Measurements from ENCODE around the gene C2orf49. TPM values are rescaled to one million over a fixed set of nuclear protein-coding genes. Genes with fewer than 3 reads are reported as not detected.

Gene C2orf49
- total and polyA plus RNA-seq, 2 donors (not counting 3 experiments of a cell fraction or from before 2014, with no cell fraction given): 4.6 to 15.0 TPM

DNA sequence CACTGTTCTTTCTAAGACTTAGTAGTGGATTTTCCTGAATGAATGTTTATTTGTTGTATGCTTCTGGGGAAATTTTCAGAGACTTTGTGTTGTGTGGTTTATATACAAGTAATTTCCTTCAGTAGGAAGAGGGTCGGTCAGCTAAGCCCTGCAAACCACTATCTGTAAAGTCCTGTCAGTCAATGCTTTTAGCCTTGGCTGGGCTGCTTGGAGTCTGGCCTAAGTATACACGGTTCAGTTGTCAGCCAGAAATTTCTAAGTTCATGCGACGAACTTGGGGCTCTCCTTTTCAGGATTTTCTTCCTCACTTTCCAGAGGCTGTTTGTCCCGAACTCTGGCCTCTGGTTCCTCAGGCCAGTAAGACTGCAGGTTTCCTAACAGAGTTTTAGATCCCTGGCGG lies 21.3 kb downstream of the C2orf49 start:
- Histone ChIP-seq H3K36me3 (ENCODE audit: control insufficient read depth in 2 of 2, extremely low read depth in 1 of 2, insufficient read depth in 2 of 2, low read length in 2 of 2) (peaks cover 28 to 40% of the 10 kb centered on the region in 2 experiments), H3K4me3 (replicated peaks in 1 of 3; ENCODE audit: insufficient read depth in 1 of 3, low read depth in 1 of 3, low read length in 3 of 3) (no peak overlapping the region), H3K9ac (replicated peaks; ENCODE audit: extremely low read depth, insufficient read depth, low read length) (no peak overlapping the region), H2AFZ (ENCODE audit: low read depth, low read length) (no peak overlapping the region), H3K4me2 (ENCODE audit: insufficient read depth, low read length) (no peak overlapping the region), H4K20me1 (replicated peaks; ENCODE audit: control insufficient read depth, extremely low read depth, insufficient read depth, low read length) (peaks cover 3% of the 10 kb centered on the region), H3K9me1 (replicated peaks; ENCODE audit: control insufficient read depth, extremely low read depth, insufficient read depth, low read length) (no peaks in the 10 kb centered on the region), H3K9me3 (replicated peaks; ENCODE audit: control insufficient read depth, insufficient read depth, low read length) (no peaks in the 10 kb centered on the region), H3K27ac (ENCODE audit: insufficient read depth, low read depth, low read length) (no peak overlapping the region), H3K79me2 (ENCODE audit: control insufficient read depth, insufficient read depth, low read length) (peaks cover 7% of the 10 kb centered on the region), H3K4me1 (ENCODE audit: control insufficient read depth, extremely low read depth, insufficient read depth, low read length) (no peaks in the 10 kb centered on the region), H3K27me3 (ENCODE audit: control insufficient read depth in 2 of 2, insufficient read depth in 2 of 2, low read length in 2 of 2) (no peaks in the 10 kb centered on the region)
- dilution Hi-C loops (cut with MboI; ENCODE audit: extremely low pct_ligation_motif_present, low sequenced_read_pairs) (no loop called here), intact Hi-C loops (cut with micrococcal nuclease) (no loop called here)
- CTCF ChIA-PET: interaction anchor here (0.7 to 1.8 kb wide), 2 partner anchors 14 to 42 kb away, joined by 3 to 5 read pairs; no protein-coding TSS in a partner anchor
- DNase-seq (ENCODE audit: low read depth, low spot score): no peak
- BruUV-seq (replicated peaks): no TSS peak
- FAIRE-seq: no peak
- TF ChIP-seq, protein P1, sequence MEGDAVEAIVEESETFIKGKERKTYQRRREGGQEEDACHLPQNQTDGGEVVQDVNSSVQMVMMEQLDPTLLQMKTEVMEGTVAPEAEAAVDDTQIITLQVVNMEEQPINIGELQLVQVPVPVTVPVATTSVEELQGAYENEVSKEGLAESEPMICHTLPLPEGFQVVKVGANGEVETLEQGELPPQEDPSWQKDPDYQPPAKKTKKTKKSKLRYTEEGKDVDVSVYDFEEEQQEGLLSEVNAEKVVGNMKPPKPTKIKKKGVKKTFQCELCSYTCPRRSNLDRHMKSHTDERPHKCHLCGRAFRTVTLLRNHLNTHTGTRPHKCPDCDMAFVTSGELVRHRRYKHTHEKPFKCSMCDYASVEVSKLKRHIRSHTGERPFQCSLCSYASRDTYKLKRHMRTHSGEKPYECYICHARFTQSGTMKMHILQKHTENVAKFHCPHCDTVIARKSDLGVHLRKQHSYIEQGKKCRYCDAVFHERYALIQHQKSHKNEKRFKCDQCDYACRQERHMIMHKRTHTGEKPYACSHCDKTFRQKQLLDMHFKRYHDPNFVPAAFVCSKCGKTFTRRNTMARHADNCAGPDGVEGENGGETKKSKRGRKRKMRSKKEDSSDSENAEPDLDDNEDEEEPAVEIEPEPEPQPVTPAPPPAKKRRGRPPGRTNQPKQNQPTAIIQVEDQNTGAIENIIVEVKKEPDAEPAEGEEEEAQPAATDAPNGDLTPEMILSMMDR (IDR thresholded peaks at IDR 0.05; ENCODE audit: extremely low read depth in 1 of 2, insufficient read depth in 1 of 2, low read depth in 1 of 2, low read length in 2 of 2): no peak
- TF ChIP-seq POLR2AphosphoS5 (IDR thresholded peaks at IDR 0.05; ENCODE audit: insufficient read depth, low read depth, low read length) (no peak), MYC (IDR thresholded peaks at IDR 0.05; ENCODE audit: low read depth, low read length) (no peak), EZH2 (IDR thresholded peaks at IDR 0.05; ENCODE audit: borderline replicate concordance, low read depth, low read length, severe bottlenecking) (no peak), POLR2A (IDR thresholded peaks at IDR 0.05; ENCODE audit: low read depth, low read length) (peak; percentile 31), JUN (IDR thresholded peaks at IDR 0.05; ENCODE audit: borderline replicate concordance, insufficient read depth, insufficient read length, low read depth) (no peak), MAX (IDR thresholded peaks at IDR 0.05; ENCODE audit: insufficient read depth, insufficient read length) (no peak)
- POLR2A ChIA-PET: no interaction called here

All from endothelial cell of umbilical vein (primary cell).